ENCODE data around the gene SELENOW.
"Not testable (repeated sequence)": the region's sequence is repeated elsewhere in the genome, so short reads cannot be mapped to it uniquely, and the experiment has no call there.

The SELENOW gene

DNA sequence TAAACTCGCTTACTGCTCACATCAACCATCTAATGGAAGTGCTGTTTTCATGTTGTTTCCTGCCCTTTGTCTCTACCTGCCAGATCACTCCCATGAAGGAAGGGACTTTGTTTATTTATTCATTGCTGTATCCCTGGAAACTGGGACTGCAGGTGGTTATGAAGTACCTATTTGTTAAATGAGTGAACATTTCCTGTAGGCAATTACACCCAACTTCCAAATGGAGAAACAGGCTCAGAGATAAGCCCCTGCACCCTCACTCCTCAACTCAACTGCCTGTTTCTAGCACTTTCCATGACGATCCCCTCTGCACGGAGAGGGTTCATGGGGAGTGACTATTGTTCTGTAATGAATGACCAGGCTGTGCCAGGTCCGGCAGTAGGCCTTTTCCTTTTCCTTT, 1.9 kb upstream of the SELENOW start:
- in situ Hi-C loops (cut with HindIII; ENCODE audit: low pct_ligation_motif_present, low sequenced_read_pairs) = no loop called here
- TF ChIP-seq, protein P1, sequence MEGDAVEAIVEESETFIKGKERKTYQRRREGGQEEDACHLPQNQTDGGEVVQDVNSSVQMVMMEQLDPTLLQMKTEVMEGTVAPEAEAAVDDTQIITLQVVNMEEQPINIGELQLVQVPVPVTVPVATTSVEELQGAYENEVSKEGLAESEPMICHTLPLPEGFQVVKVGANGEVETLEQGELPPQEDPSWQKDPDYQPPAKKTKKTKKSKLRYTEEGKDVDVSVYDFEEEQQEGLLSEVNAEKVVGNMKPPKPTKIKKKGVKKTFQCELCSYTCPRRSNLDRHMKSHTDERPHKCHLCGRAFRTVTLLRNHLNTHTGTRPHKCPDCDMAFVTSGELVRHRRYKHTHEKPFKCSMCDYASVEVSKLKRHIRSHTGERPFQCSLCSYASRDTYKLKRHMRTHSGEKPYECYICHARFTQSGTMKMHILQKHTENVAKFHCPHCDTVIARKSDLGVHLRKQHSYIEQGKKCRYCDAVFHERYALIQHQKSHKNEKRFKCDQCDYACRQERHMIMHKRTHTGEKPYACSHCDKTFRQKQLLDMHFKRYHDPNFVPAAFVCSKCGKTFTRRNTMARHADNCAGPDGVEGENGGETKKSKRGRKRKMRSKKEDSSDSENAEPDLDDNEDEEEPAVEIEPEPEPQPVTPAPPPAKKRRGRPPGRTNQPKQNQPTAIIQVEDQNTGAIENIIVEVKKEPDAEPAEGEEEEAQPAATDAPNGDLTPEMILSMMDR (IDR thresholded peaks at IDR 0.05; ENCODE audit: low read depth, low read length, missing control alignments) = no peak
- H3K27ac ChIP-seq = no peak overlapping the region
- H3K27me3 ChIP-seq (replicated peaks) = no peaks in the 10 kb centered on the region
- peaks cover 7% of the 10 kb centered on the region for H3K36me3 ChIP-seq (replicated peaks)
- no peak for DNase-seq
- H3K4me3 ChIP-seq (ENCODE audit: low read depth, low read length) = no peak overlapping the region

DNA sequence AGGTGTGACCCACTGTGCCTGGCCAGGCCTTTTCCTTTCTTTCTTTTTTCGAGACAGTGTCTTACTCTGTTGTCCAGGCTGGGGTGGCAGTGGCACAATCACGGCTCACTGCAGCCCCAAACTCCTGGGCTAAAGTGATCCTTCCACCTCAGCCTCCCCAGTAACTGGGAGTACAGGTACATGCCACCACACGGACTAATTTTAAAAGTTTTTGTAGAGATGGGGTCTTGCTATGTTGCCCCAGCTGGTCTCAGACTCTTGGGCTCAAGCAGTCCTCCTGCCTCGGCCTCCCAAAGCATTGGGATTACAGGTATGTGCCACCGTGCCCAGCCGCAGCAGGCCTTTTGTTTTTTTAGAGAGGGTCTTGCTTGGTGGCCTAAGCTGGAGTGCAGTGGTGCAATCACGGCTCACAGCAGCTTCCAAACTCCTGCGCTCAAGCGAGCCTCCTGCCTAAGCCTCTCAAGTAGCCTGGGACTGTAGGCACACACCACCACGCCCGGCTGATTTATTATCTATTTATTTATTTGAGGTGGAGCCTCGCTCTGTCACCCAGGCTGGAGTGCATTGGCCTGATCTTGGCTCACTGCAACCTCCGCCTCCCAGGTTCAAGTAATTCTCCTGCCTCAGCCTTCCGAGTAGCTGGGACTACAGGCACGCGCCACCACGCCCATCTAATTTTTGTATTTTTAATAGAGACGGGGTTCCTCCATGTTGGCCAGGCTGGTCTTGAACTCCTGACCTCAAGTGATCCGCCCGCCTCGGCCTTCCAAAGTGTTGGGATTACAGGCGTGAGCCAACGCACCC, 1.1 kb upstream of the SELENOW start:
- in situ Hi-C loops (cut with HindIII; ENCODE audit: low pct_ligation_motif_present, low sequenced_read_pairs); H3K27me3 ChIP-seq (replicated peaks); DNase-seq; H3K27ac ChIP-seq: not testable (repeated sequence)
- Histone ChIP-seq H3K36me3 (replicated peaks) (peaks cover 11% of the 10 kb centered on the region), H3K4me3 (ENCODE audit: low read depth, low read length) (peak overlapping the region; percentile 88)

DNA sequence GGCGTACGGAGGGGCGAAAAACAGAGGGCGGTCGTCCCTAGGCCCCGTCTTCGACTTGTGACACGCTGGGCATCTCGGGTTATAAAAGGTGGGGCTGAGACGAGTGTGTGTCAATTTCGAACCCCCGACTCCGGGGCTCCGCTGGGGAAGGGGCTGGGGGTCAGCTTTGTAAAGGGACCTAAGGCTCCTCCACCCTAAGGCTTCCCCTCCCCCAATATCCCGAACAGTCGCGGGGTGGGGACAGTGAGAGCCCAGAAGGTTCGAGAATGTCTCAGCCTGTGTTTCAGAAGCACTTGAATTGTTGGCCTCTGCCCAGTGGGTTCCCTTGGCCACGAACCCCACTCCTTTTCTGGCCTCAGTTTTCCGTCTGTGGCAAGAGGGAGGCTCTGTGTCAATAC, 450 bp downstream of the SELENOW start:
- TF ChIP-seq, protein P1 (IDR thresholded peaks at IDR 0.05; ENCODE audit: low read depth, low read length, missing control alignments) = no peak
- H3K4me3 ChIP-seq (ENCODE audit: low read depth, low read length) = peak overlapping the region; percentile 88
- DNase-seq = no peak
- no peaks in the 10 kb centered on the region for H3K27me3 ChIP-seq (replicated peaks)
- peaks cover 23% of the 10 kb centered on the region for H3K36me3 ChIP-seq (replicated peaks)
- no peak overlapping the region for H3K27ac ChIP-seq
- in situ Hi-C loops (cut with HindIII; ENCODE audit: low pct_ligation_motif_present, low sequenced_read_pairs) = no loop called here

DNA sequence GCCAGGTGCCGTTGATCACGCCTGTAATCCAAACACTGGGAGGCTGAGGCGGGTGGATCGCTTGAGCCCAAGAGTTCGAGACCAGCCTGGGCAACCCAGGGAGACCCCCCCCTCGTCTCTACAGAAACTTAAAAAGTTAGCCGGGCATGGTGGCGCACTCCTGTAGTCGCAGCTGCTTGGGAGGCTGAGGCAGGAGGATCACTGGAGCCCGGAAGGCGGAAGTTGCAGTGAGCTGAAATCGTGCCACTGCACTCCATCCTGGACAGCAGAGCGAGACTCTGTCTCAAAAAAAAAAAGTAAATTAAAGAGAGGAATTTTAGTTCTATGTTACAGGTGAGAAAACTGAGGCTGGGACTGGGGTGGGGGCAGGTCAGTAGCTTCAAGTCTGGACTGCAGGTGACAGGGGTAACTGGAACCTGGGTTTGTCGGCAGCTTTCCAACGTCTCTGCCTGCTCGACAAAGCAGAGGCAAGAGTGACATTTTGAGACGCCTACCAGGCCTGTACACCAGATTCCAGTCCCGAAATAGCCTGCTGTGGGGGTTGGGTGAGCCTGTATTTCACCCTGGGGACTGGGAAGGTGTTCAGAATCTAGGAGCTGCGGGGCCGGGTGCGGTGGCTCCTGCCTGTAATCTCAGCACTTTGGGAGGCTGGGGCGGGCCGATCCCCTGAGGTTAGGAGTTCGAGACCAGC, 1.2 kb downstream of the SELENOW start:
- Histone ChIP-seq H3K36me3 (replicated peaks) (peaks cover 30% of the 10 kb centered on the region), H3K4me3 (ENCODE audit: low read depth, low read length) (peak overlapping the region; percentile 88), H3K27ac (no peak overlapping the region), H3K27me3 (replicated peaks) (no peaks in the 10 kb centered on the region)
- in situ Hi-C loops (cut with HindIII; ENCODE audit: low pct_ligation_motif_present, low sequenced_read_pairs) = no loop called here
- TF ChIP-seq, protein P1 (IDR thresholded peaks at IDR 0.05; ENCODE audit: low read depth, low read length, missing control alignments) = no peak
- DNase-seq = no peak

DNA sequence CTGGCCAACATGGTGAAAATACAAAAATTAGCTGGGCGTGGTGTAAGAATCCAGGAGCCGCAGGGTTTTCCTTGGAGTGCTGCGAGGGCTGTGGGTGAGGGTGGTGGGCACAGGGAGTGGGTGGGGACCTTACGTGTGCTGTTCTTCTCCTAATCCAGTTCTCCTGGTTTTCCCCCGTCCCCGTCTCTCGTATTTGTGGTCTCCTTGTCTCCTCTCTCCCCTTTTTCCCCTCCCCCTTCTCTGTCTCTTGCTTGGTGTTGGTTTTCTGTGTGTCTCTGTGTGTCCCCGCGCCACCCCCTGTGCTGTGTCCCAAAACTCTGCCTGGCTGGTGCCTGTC, 1.7 kb downstream of the SELENOW start:
- Histone ChIP-seq H3K4me3 (ENCODE audit: low read depth, low read length) (peak overlapping the region; percentile 88), H3K27me3 (replicated peaks) (no peaks in the 10 kb centered on the region)
- in situ Hi-C loops (cut with HindIII; ENCODE audit: low pct_ligation_motif_present, low sequenced_read_pairs) = no loop called here

More for the DNA sequence above, 1.7 kb downstream of the SELENOW start:
- Histone ChIP-seq H3K27ac (no peak overlapping the region), H3K36me3 (replicated peaks) (peaks cover 32% of the 10 kb centered on the region)
- no peak for DNase-seq
- TF ChIP-seq, protein P1 (IDR thresholded peaks at IDR 0.05; ENCODE audit: low read depth, low read length, missing control alignments) = no peak

All from brain microvascular endothelial cell (primary cell).